Glutamatergic neuron (in vitro differentiated cells): ENCODE measurements around the gene HSD17B2. TPM values are rescaled to one million over a fixed set of nuclear protein-coding genes. Genes with fewer than 3 reads are reported as not detected.

Experiments used
- DNase-seq: peaks from one replicate; pipeline ENCODE4 v3.0.0; 2022
- H3K27ac Mint-ChIP-seq: one replicate; pipeline ENCODE4 v1.8.0; 2020; ENCODE audit warnings: mild to moderate bottlenecking, mixed read lengths, inconsistent platforms; ENCODE audit not compliant: unreplicated experiment
- H3K27me3 Mint-ChIP-seq: one replicate; pipeline ENCODE4 v1.8.0; 2020; ENCODE audit warnings: mild to moderate bottlenecking, moderate library complexity, mixed read lengths, inconsistent platforms; ENCODE audit not compliant: unreplicated experiment
- H3K36me3 Mint-ChIP-seq: one replicate; pipeline ENCODE4 v1.8.0; 2020; ENCODE audit warnings: mild to moderate bottlenecking, mixed read lengths, inconsistent platforms; ENCODE audit not compliant: unreplicated experiment
- H3K4me1 Mint-ChIP-seq: one replicate; pipeline ENCODE4 v1.8.0; 2020; ENCODE audit warnings: mild to moderate bottlenecking, low read depth, mixed read lengths, inconsistent platforms; ENCODE audit not compliant: unreplicated experiment
- H3K4me3 Mint-ChIP-seq: one replicate; pipeline ENCODE4 v1.8.0; 2020; ENCODE audit warnings: mild to moderate bottlenecking, mixed read lengths, inconsistent platforms; ENCODE audit not compliant: unreplicated experiment
- H3K9me3 Mint-ChIP-seq: one replicate; pipeline ENCODE4 v1.8.0; 2020; ENCODE audit warnings: mild to moderate bottlenecking, moderate library complexity, mixed read lengths, inconsistent platforms; ENCODE audit not compliant: unreplicated experiment
- total RNA-seq: library from RNA; stranded (reverse); fragmentation: NEBNext Ultra II Directional; extraction: Animal tissue kit (Norgen Biotek cat#: 25700); gene quantifications from one replicate; pipeline ENCODE4 v1.2.1, GENCODE V29; 2021; ENCODE audit not compliant: unreplicated experiment
- TF ChIP-seq, protein P1 (sequence below): fragments of 200-600 bp; sonication (generic); IDR thresholded peaks from one replicate; pipeline ENCODE4 v1.5.0; 2021; ENCODE audit not compliant: partially characterized antibody, unreplicated experiment

The HSD17B2 gene
- total RNA-seq, 1 donor from 2014 or later, result not detected

DNA sequence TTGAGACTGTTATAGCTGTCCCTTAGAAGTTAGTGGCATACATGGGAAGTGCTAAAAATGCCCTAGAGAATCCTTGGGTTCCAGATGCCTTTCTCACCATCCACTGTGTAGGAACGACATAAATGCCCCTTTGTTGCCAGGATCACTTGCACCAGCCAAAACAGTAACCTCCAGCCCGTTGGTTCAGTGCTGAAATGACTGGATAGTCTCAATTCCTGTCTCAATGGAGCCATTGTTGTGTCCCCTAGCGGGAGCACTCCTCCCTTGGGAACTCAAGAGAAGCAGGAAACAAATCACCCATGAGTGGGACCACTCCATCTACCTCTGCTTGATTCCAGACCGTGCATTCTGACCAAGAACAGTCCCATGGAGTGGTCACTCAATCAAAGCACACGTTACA is 111.9 kb downstream of the HSD17B2 start:
- H3K9me3 Mint-ChIP-seq, result no peaks in the 10 kb centered on the region
- H3K27me3 Mint-ChIP-seq, result peaks cover 4% of the 10 kb centered on the region
- H3K36me3 Mint-ChIP-seq, result peaks cover 9% of the 10 kb centered on the region
- no peak overlapping the region for H3K27ac Mint-ChIP-seq
- TF ChIP-seq, protein P1, sequence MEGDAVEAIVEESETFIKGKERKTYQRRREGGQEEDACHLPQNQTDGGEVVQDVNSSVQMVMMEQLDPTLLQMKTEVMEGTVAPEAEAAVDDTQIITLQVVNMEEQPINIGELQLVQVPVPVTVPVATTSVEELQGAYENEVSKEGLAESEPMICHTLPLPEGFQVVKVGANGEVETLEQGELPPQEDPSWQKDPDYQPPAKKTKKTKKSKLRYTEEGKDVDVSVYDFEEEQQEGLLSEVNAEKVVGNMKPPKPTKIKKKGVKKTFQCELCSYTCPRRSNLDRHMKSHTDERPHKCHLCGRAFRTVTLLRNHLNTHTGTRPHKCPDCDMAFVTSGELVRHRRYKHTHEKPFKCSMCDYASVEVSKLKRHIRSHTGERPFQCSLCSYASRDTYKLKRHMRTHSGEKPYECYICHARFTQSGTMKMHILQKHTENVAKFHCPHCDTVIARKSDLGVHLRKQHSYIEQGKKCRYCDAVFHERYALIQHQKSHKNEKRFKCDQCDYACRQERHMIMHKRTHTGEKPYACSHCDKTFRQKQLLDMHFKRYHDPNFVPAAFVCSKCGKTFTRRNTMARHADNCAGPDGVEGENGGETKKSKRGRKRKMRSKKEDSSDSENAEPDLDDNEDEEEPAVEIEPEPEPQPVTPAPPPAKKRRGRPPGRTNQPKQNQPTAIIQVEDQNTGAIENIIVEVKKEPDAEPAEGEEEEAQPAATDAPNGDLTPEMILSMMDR, result no peak
- H3K4me1 Mint-ChIP-seq, result no peaks in the 10 kb centered on the region
- no peak overlapping the region for H3K4me3 Mint-ChIP-seq
- DNase-seq, result no peak

DNA sequence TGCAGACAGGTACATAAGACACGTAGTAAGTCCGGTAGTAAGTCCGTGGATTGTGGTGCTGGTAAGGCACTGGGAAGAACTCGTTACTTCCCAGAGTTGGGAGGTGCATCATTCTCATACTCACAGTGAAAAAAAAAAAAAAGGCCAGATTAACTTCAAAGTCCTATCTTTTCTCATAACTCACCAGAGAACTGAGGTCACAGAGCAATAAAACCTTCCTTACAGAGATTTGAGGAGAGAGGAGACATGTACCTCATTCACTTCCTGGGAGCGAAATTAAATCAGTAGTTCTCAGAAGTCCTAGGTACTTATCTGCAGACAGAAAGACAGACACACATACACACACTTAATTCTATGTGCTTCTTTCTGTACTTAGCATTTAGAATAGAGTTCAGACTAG is 112.5 kb downstream of the HSD17B2 start:
- Mint-ChIP-seq H3K36me3 (peaks cover 9% of the 10 kb centered on the region), H3K27ac (no peak overlapping the region), H3K4me3 (no peak overlapping the region), H3K9me3 (no peaks in the 10 kb centered on the region), H3K27me3 (peaks cover 4% of the 10 kb centered on the region), H3K4me1 (no peaks in the 10 kb centered on the region)
- TF ChIP-seq, protein P1, result no peak
- no peak for DNase-seq

Other genes starting within 250 kb of the HSD17B2 start
- gene SDR42E1, start 23.8 kb upstream of the HSD17B2 start, total RNA-seq, result 0.20 TPM
- gene MPHOSPH6, start 135.0 kb downstream of the HSD17B2 start, total RNA-seq, result 37.2 TPM